Measurements from ENCODE around the gene GRPEL1. TPM values are rescaled to one million over a fixed set of nuclear protein-coding genes. Genes with fewer than 3 reads are reported as not detected.

GRPEL1 gene
- total and polyA plus RNA-seq, 10 of the 15 experiments (the other 5 are each of a cell fraction or from before 2014, with no cell fraction given) = 30.8 to 119 (median 67.6) TPM

- H3K27me3 ChIP-seq (replicated peaks in 1 of 2; ENCODE audit: control insufficient read depth in 2 of 2, insufficient read depth in 2 of 2, low read length in 1 of 2) = no peaks in the 10 kb centered on the region
- TF ChIP-seq EED (IDR thresholded peaks at IDR 0.05; ENCODE audit: low read depth) = no peak
- no peak for TF ChIP-seq POLR2AphosphoS5 (IDR thresholded peaks at IDR 0.05; ENCODE audit: low read length)
- no peak for TF ChIP-seq DPF2 (IDR thresholded peaks at IDR 0.05)
- TF ChIP-seq ATF7 (IDR thresholded peaks at IDR 0.05; ENCODE audit: low read depth) = no peak
- no peak for TF ChIP-seq WRNIP1 (IDR thresholded peaks at IDR 0.05; ENCODE audit: borderline replicate concordance, low read depth, low read length)
- TF ChIP-seq MEF2A (IDR thresholded peaks at IDR 0.05; ENCODE audit: insufficient read depth, low read depth, low read length) = no peak
- TF ChIP-seq ZNF207 (IDR thresholded peaks at IDR 0.05; ENCODE audit: borderline replicate concordance) = no peak
- no peak for TF ChIP-seq SRF (IDR thresholded peaks at IDR 0.05; ENCODE audit: low read depth in 2 of 2, low read length in 2 of 2)
- no peak for TF ChIP-seq FOXM1 (IDR thresholded peaks at IDR 0.05; ENCODE audit: low read depth, low read length)
- TF ChIP-seq JUND (IDR thresholded peaks at IDR 0.05; ENCODE audit: low read depth, low read length) = no peak
- TF ChIP-seq LARP7 (IDR thresholded peaks at IDR 0.05) = no peak
- no peak for TF ChIP-seq BHLHE40 (IDR thresholded peaks at IDR 0.05; ENCODE audit: borderline replicate concordance in 1 of 2, low read depth in 2 of 2, low read length in 1 of 2)
- no peak for TF ChIP-seq MAX (IDR thresholded peaks at IDR 0.05; ENCODE audit: low read depth, low read length)
- TF ChIP-seq TCF3 (IDR thresholded peaks at IDR 0.05; ENCODE audit: borderline replicate concordance, insufficient read depth, low read depth, low read length) = no peak
- in situ Hi-C loops (cut with MboI) (no loop called here), intact Hi-C loops (cut with micrococcal nuclease; ENCODE audit: unreplicated experiment) (no loop called here)
- no TSS peak for BruUV-seq (replicated peaks)
- ChIA-PET CTCF (no interaction called here), SMC1A (ENCODE audit: uncharacterized antibody, unreplicated experiment) (no interaction called here), POLR2A (no interaction called here), RAD21 (ENCODE audit: unreplicated experiment) (interaction anchor here (1.3 kb wide), 1 partner anchor 124 kb away, joined by 4 read pairs; no protein-coding TSS in a partner anchor)
- no peaks in the 10 kb centered on the region for H4K20me1 ChIP-seq (ENCODE audit: control insufficient read depth, insufficient read depth)
- H3K36me3 ChIP-seq (ENCODE audit: control insufficient read depth in 2 of 2, insufficient read depth in 2 of 2, low read length in 1 of 2) = peaks cover 7 to 14% of the 10 kb centered on the region in 2 experiments
- DNase-seq (ENCODE audit: low read depth, low spot score) = no peak
- H3K4me3 ChIP-seq = no peak overlapping the region
- WGBS (ENCODE audit: insufficient coverage, insufficient replicate concordance, low lambda C conversion rate, missing lambda C conversion rate) = 98% methylated on average over 8 of the region's 8 CpGs
- H3K9me3 ChIP-seq (replicated peaks; ENCODE audit: control insufficient read depth, insufficient read depth, low read length) = no peaks in the 10 kb centered on the region
- no peak overlapping the region for H3K9ac ChIP-seq (ENCODE audit: control insufficient read depth, insufficient read depth, low read length)
- no peak for FAIRE-seq
- H2AFZ ChIP-seq (ENCODE audit: control insufficient read depth, low read depth, low read length) = no peak overlapping the region
- H3K4me1 ChIP-seq (ENCODE audit: control insufficient read depth, insufficient read depth, low read length) = no peaks in the 10 kb centered on the region
- ATAC-seq = no peak
- no peaks in the 10 kb centered on the region for H3K79me2 ChIP-seq (ENCODE audit: control insufficient read depth, insufficient read depth, low read length)
- H3K4me2 ChIP-seq (ENCODE audit: control insufficient read depth, insufficient read depth) = no peak overlapping the region
- no peak overlapping the region for H3K27ac ChIP-seq (ENCODE audit: control insufficient read depth, insufficient read depth)
Observed at GRCh38 chr4:7032596-7032995, 35.3 kb downstream of the GRPEL1 start.
